ENCODE data around the gene TLR9. TPM values are rescaled to one million over a fixed set of nuclear protein-coding genes. Genes with fewer than 3 reads are reported as not detected.

Gene TLR9
- total and polyA plus RNA-seq, 9 of the 15 experiments (the other 6 are each of a cell fraction or from before 2014, with no cell fraction given): not detected

- no peak for TF ChIP-seq PURB (CRISPR knock-in tag; IDR thresholded peaks at IDR 0.05; ENCODE audit: low read depth)
- no peak for TF ChIP-seq LEF1 (IDR thresholded peaks at IDR 0.05)
Observed at GRCh38 chr3:52188556-52188955, 36.9 kb downstream of the TLR9 start (continued).

- Histone ChIP-seq H3K9me1 (ENCODE audit: control insufficient read depth, insufficient read depth, low read length) (peaks cover 9% of the 10 kb centered on the region), H3K27me3 (ENCODE audit: control insufficient read depth in 2 of 2, insufficient read depth in 2 of 2, low read length in 2 of 2) (no peaks in the 10 kb centered on the region), H2AFZ (ENCODE audit: low read depth, low read length) (no peak overlapping the region), H3K27ac (ENCODE audit: extremely low read depth, low read depth, low read length) (no peak overlapping the region), H3K9me3 (replicated peaks; ENCODE audit: control insufficient read depth, insufficient read depth, low read depth, low read length) (no peaks in the 10 kb centered on the region), H3K4me1 (replicated peaks in 1 of 2; ENCODE audit: control insufficient read depth in 2 of 2, insufficient read depth in 2 of 2, low read length in 2 of 2) (peaks cover 48 to 57% of the 10 kb centered on the region in 2 experiments), H3K79me2 (ENCODE audit: control insufficient read depth, insufficient read depth, low read length) (no peaks in the 10 kb centered on the region), H3K36me3 (ENCODE audit: control insufficient read depth, insufficient read depth, low read length) (no peaks in the 10 kb centered on the region), H3K9ac (ENCODE audit: insufficient read depth in 1 of 2, low read depth in 2 of 2, low read length in 2 of 2) (no peak overlapping the region; a peak in 1 of 4 replicates), H3K4me3 (no peak overlapping the region), H4K20me1 (replicated peaks; ENCODE audit: control insufficient read depth, insufficient read depth, low read length) (0 out of 2 replicates have a peak, but pooled peaks cover 6% of the 10 kb centered on the region), H3K4me2 (ENCODE audit: insufficient read depth, low read length) (no peak overlapping the region)
- POLR2A ChIA-PET: interaction anchor here (0.6 to 1.3 kb wide), 2 partner anchors 32 to 36 kb away, joined by 3 read pairs; partner anchors contain the start of gene POC1A
- BruUV-seq (replicated peaks): no TSS peak
- in situ Hi-C loops (cut with MboI) (no loop called here), intact Hi-C loops (cut with micrococcal nuclease) (no loop called here)
- 76% methylated on average over 4 of the region's 9 CpGs for WGBS (ENCODE audit: insufficient coverage, low coverage, missing lambda C conversion rate)
- TF ChIP-seq USF2 (CRISPR knock-in tag; IDR thresholded peaks at IDR 0.05): no peak
- TF ChIP-seq ZNF121 (CRISPR knock-in tag; conservative IDR thresholded peaks at IDR 0.05): no peak
- no peak for TF ChIP-seq TAL1 (IDR thresholded peaks at IDR 0.05)
- no peak for TF ChIP-seq DACH1 (IDR thresholded peaks at IDR 0.05; ENCODE audit: partially characterized antibody)
- no peak for TF ChIP-seq MAFK (IDR thresholded peaks at IDR 0.05; ENCODE audit: low read length)
- no peak for TF ChIP-seq TARDBP (IDR thresholded peaks at IDR 0.05)
- TF ChIP-seq MCM3 (IDR thresholded peaks at IDR 0.05): no peak
- TF ChIP-seq HDAC3 (IDR thresholded peaks at IDR 0.05; ENCODE audit: borderline replicate concordance, partially characterized antibody): no peak
- no peak for TF ChIP-seq ZNF644 (tag; IDR thresholded peaks at IDR 0.05; ENCODE audit: low read depth)
- TF ChIP-seq MCM7 (IDR thresholded peaks at IDR 0.05): no peak
- no peak for TF ChIP-seq E2F5 (CRISPR knock-in tag; IDR thresholded peaks at IDR 0.05)
- TF ChIP-seq ARID3A (IDR thresholded peaks at IDR 0.05; ENCODE audit: borderline replicate concordance, low read depth, low read length): no peak
- FAIRE-seq (no peak), DNase-seq (ENCODE audit: extremely low read depth in 1 of 4, low spot score in 3 of 4) (no peak), ATAC-seq (no peak)
- CTCF ChIA-PET (ENCODE audit: low intra/inter-chr PET ratio): no interaction called here
Observed at GRCh38 chr3:52186729-52187128, 38.7 kb downstream of the TLR9 start.

Measured in K562 (cell line).